Lung (tissue), 12 donors: ENCODE results near the gene TMEM131L. TPM values are rescaled to one million over a fixed set of nuclear protein-coding genes. Genes with fewer than 3 reads are reported as not detected.

ENCODE experiments used
- ATAC-seq: fragments of 200-7000 bp; cut with Tn5 transposase; one replicate; pipeline ENCODE4 v1.9.1; 2020; ENCODE audit warnings: moderate number of reproducible peaks; ENCODE audit not compliant: insufficient read depth, low FRiP score
- DNase-seq, 3 donors: peaks; one replicate each; pipeline ENCODE4 v3.0.0-alpha.2; 2013 to 2017
- H3K27ac ChIP-seq, 2 donors: one replicate each; pipeline ENCODE4 v1.5.1; 2013; ENCODE audit warnings: mild to moderate bottlenecking in 2 of 2, moderate library complexity in 2 of 2, control low read depth in 1 of 2, inconsistent platforms in 1 of 2, low read depth in 1 of 2, low read length in 1 of 2
- H3K27me3 ChIP-seq, 3 donors: one replicate each; pipeline ENCODE4 v1.5.1; 2013; ENCODE audit warnings: low read length in 2 of 3; ENCODE audit not compliant: control insufficient read depth in 3 of 3, insufficient read depth in 3 of 3
- H3K36me3 ChIP-seq, 4 donors: one replicate each; pipeline ENCODE4 v1.5.1; 2013; ENCODE audit warnings: low read length in 4 of 4, mild to moderate bottlenecking in 1 of 4, moderate library complexity in 1 of 4; ENCODE audit not compliant: control insufficient read depth in 4 of 4, insufficient read depth in 4 of 4
- H3K4me1 ChIP-seq, 5 donors: one replicate each; pipeline ENCODE4 v1.5.1; 2013; ENCODE audit warnings: low read length in 5 of 5, mild to moderate bottlenecking in 2 of 5, moderate library complexity in 1 of 5; ENCODE audit not compliant: control insufficient read depth in 5 of 5, insufficient read depth in 5 of 5
- H3K4me3 ChIP-seq: one replicate; pipeline ENCODE4 v1.5.1; 2013; ENCODE audit warnings: mild to moderate bottlenecking, control low read depth, moderate library complexity
- H3K9ac ChIP-seq, 2 donors: one replicate each; pipeline ENCODE4 v1.5.1; 2013; ENCODE audit warnings: low read length in 2 of 2, control low read depth in 1 of 2; ENCODE audit not compliant: insufficient read depth in 1 of 2
- H3K9me3 ChIP-seq, 4 donors: one replicate each; pipeline ENCODE4 v1.5.1; 2013; ENCODE audit warnings: low read length in 3 of 4, mild to moderate bottlenecking in 1 of 4, moderate library complexity in 1 of 4; ENCODE audit not compliant: control insufficient read depth in 4 of 4, insufficient read depth in 3 of 4
- CTCF ChIP-seq: IDR thresholded peaks from 2 replicates; pipeline ENCODE4 v1.5.1; 2012; ENCODE audit warnings: mild to moderate bottlenecking; ENCODE audit errors: control extremely low read depth, extremely low read depth
- WGBS, 2 donors: extraction: QIAGEN DNeasy Blood & Tissue Kit; methylation state at CpG; one replicate each; pipeline ENCODE4 v1.1.7; 2013; 5-methylcytosine and 5-hydroxymethylcytosine counted together
- polyA plus RNA-seq, 2 donors: library from polyadenylated mRNA; stranded (reverse); fragments of 200-250 nt; gene quantifications; one replicate each; pipeline ENCODE4 v1.2.1, GENCODE V29; 2013
- total RNA-seq, 2 donors: library from RNA; depleted of rRNA in 1 of 2; stranded (reverse); fragments of >200 nt in 1 of 2; gene quantifications; one replicate each; pipeline ENCODE4 v1.2.1, GENCODE V29; 2014 to 2021
- donor health status: control.
- donor health status: control.
- donor health status: Bipolar disorder and iron deficiency.
- donor health status: healthy.
- donor health status: DM: yes; HTN: yes; CAD: no.

Gene TMEM131L
- total and polyA plus RNA-seq, 4 donors: 2.9 to 40.6 (median 11.8) TPM

- H3K4me1 ChIP-seq: peaks cover 0 to 31% (median 3%) of the 10 kb centered on the region in 5 donors
- no peak for DNase-seq
- peaks cover 0 to 4% (median 1%) of the 10 kb centered on the region in 4 donors for H3K36me3 ChIP-seq
- no peak overlapping the region for H3K9ac ChIP-seq
- H3K27ac ChIP-seq: peak overlapping the region in 1 of 2 donors; percentile 83
- ATAC-seq: no peak
- H3K27me3 ChIP-seq: no peaks in the 10 kb centered on the region
- WGBS, 2 donors: 8 to 23% methylated on average over 4 of the region's 4 CpGs
- no peaks in the 10 kb centered on the region for H3K9me3 ChIP-seq
- H3K4me3 ChIP-seq: no peak overlapping the region
- no peak for TF ChIP-seq CTCF
Observed at GRCh38 chr4:153465140-153465539, 1.0 kb upstream of the TMEM131L start.

- Histone ChIP-seq H3K27ac (peak overlapping the region; percentile 83 to 88), H3K9me3 (no peaks in the 10 kb centered on the region), H3K36me3 (peaks cover 0 to 6% (median 2%) of the 10 kb centered on the region in 4 donors), H3K9ac (peak overlapping the region in 1 of 2 donors; percentile 32), H3K4me1 (peaks cover 0 to 31% (median 3%) of the 10 kb centered on the region in 5 donors), H3K27me3 (no peaks in the 10 kb centered on the region), H3K4me3 (peak overlapping the region; percentile 64)
- WGBS, 2 donors: 0 to 1% methylated on average over 31 of the region's 31 CpGs
- no peak for TF ChIP-seq CTCF
- ATAC-seq (peak; percentile 7), DNase-seq (peak; percentile 79 to 86 (median 83))
Observed at GRCh38 chr4:153465615-153466080, 512 bp upstream of the TMEM131L start.

- H3K27ac ChIP-seq: peak overlapping the region; percentile 92 to 96
- WGBS, 2 donors: 1 to 2% methylated on average over 43 of the region's 43 CpGs
- peak; percentile 48 to 54 (median 48) for DNase-seq
- H3K36me3 ChIP-seq: peaks cover 0 to 9% (median 2%) of the 10 kb centered on the region in 4 donors
- ATAC-seq: peak; percentile 66
- no peak for TF ChIP-seq CTCF
- H3K27me3 ChIP-seq: no peaks in the 10 kb centered on the region
- no peaks in the 10 kb centered on the region for H3K9me3 ChIP-seq
- peaks cover 0 to 31% (median 8%) of the 10 kb centered on the region in 5 donors for H3K4me1 ChIP-seq
- H3K9ac ChIP-seq: peak overlapping the region; percentile 74 to 76
- peak overlapping the region; percentile 96 for H3K4me3 ChIP-seq
Observed at GRCh38 chr4:153466949-153467896, 1.1 kb downstream of the TMEM131L start.
